Testis (tissue), 2 donors: ENCODE data around the gene PROM2.

ENCODE experiments used
- CTCF ChIP-seq, 3 experiments: fragments of 450-650 bp in 2 of 3; fragments of 200-600 bp in 1 of 3; sonication (generic) in 1 of 3; IDR thresholded peaks; one replicate each; pipeline ENCODE4 v1.5.1; 2016 to 2019; ENCODE audit warnings: antibody characterized with exemption in 3 of 3, mild to moderate bottlenecking in 2 of 3, moderate library complexity in 1 of 3
- POLR2A ChIP-seq: fragments of 450-650 bp; IDR thresholded peaks from one replicate; pipeline ENCODE4 v1.6.1; 2017; ENCODE audit warnings: antibody characterized with exemption, mild to moderate bottlenecking, moderate library complexity

DNA sequence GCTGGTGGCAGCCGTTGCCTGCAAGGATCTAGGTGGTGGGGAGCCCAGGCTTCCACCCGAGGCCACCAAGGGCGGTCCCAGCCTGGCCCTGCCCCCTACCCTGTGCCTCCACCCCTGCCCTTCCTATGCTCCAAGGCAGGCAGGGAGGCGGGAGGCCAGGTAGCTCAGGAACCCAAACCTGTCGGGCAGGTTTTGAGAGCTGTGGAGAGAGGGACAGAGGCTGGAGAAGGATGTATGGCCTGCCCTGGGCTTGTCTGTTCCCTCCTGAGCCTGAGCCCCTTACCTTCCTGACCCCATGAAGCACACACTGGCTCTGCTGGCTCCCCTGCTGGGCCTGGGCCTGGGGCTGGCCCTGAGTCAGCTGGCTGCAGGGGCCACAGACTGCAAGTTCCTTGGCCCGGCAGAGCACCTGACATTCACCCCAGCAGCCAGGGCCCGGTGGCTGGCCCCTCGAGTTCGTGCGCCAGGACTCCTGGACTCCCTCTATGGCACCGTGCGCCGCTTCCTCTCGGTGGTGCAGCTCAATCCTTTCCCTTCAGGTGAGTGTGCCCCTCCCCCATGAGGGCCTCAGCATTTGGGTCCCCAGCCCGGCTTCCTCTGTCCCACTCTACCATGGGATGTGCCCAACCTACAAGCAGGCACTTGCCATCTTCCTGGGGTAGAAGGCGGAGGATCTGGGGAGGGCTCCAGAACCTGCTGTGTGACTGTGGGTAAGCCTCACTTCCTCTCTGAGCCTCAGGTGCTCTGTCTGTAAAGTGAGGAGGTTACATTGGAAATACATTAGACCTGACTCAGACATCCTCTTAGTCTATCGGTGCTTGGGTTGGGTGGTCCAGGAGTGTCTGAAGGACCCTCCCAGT, at the start of gene PROM2:
- no peak for TF ChIP-seq POLR2A
- TF ChIP-seq CTCF (IDR thresholded peaks at IDR 0.05), result no peak
